ENCODE measurements around the gene PDIK1L. TPM values are rescaled to one million over a fixed set of nuclear protein-coding genes. Genes with fewer than 3 reads are reported as not detected.
"Not testable (repeated sequence)": the region's sequence is repeated elsewhere in the genome, so short reads cannot be mapped to it uniquely, and the experiment has no call there.

The PDIK1L gene
- total RNA-seq, 1 experiment from 2014 or later: 5.6 TPM

DNA sequence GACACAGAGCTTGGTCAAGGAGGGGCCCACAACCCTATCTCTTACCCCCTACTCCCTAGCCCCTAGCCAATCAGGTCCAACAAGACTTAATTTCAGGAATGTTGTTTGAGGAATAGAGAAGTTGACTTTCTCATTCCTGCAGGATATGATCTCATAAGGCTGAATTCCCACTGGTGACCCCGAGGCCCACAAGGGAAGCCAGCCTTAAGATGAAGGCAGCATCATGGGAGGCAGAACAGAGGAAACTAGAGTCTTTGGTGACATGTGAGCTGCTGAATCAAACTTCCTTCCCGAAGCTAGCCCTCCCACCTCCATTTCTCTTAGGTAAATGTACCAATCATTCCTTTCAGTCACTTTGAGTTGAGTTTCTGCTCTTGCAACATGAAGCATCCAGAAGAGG, 9.1 kb upstream of the PDIK1L start:
- no peak overlapping the region for H2BK12ac ChIP-seq (ENCODE audit: insufficient read length, low read depth, low read length)
- no peak overlapping the region for H3K4ac ChIP-seq (ENCODE audit: low read depth, low read length)
- H3K4me2 ChIP-seq (ENCODE audit: insufficient read depth, insufficient read length, low read length): no peak overlapping the region
- Mint-ChIP-seq H3K9me3 (no peaks in the 10 kb centered on the region), H3K36me3 (ENCODE audit: insufficient read depth in 1 of 3, low read depth in 3 of 3) (no peaks in the 10 kb centered on the region), H3K4me3 (no peak overlapping the region), H3K27me3 (ENCODE audit: low read depth) (peaks cover 17% of the 10 kb centered on the region), H3K4me1 (peaks cover 3 to 6% of the 10 kb centered on the region in 2 experiments; a peak in 3 of 4 replicates), H3K27ac (no peak overlapping the region)
- no peak overlapping the region for H2BK5ac ChIP-seq (ENCODE audit: insufficient read length, low read length)
- H2AK5ac ChIP-seq (ENCODE audit: insufficient read length, low read length): no peak overlapping the region
- no peaks in the 10 kb centered on the region for H3K79me1 ChIP-seq (ENCODE audit: insufficient read depth, low read depth, low read length, poor library complexity, severe bottlenecking)
- no peak overlapping the region for H2BK120ac ChIP-seq (ENCODE audit: low read depth, low read length, poor library complexity, severe bottlenecking)
- no peak overlapping the region for H3K27ac ChIP-seq (ENCODE audit: insufficient read length, low read depth, low read length)
- no peak overlapping the region for H2AFZ ChIP-seq (ENCODE audit: low read length)
- no peak overlapping the region for H4K8ac ChIP-seq (replicated peaks; ENCODE audit: insufficient read length, low read depth, low read length)
- DNase-seq: no peak
- H4K20me1 ChIP-seq (ENCODE audit: control insufficient read depth, insufficient read depth, insufficient read length): no peaks in the 10 kb centered on the region
- no peak overlapping the region for H4K91ac ChIP-seq (ENCODE audit: insufficient read length, low read depth, low read length)
- no peak overlapping the region for H2BK20ac ChIP-seq (ENCODE audit: low read depth, low read length, poor library complexity, severe bottlenecking)
- no CpG with 5 or more reads among the region's 2 CpGs for WGBS (ENCODE audit: extremely low coverage, insufficient read length, low lambda C conversion rate)
- H3T11ph ChIP-seq (ENCODE audit: low read length): no peak overlapping the region
- H3K23ac ChIP-seq (ENCODE audit: insufficient read length, low read depth, low read length): no peak overlapping the region
- H3K79me2 ChIP-seq (ENCODE audit: insufficient read depth, low read length): no peaks in the 10 kb centered on the region
- no peak overlapping the region for H2BK15ac ChIP-seq (ENCODE audit: low read depth, low read length)
- no peaks in the 10 kb centered on the region for H3K4me1 ChIP-seq (ENCODE audit: insufficient read depth, low read length)
- no peaks in the 10 kb centered on the region for H3K27me3 ChIP-seq (ENCODE audit: insufficient read depth, low read length)
- H3K9me3 ChIP-seq (ENCODE audit: control insufficient read depth, low read depth, low read length): no peaks in the 10 kb centered on the region
- no peak overlapping the region for H3K9ac ChIP-seq (ENCODE audit: extremely low read depth, insufficient read length, low read length)
- no peak overlapping the region for H3K18ac ChIP-seq (ENCODE audit: insufficient read length, low read depth, low read length)
- no peak overlapping the region for H4K5ac ChIP-seq (ENCODE audit: insufficient read length, low read depth, low read length)
- TF ChIP-seq, protein P1, sequence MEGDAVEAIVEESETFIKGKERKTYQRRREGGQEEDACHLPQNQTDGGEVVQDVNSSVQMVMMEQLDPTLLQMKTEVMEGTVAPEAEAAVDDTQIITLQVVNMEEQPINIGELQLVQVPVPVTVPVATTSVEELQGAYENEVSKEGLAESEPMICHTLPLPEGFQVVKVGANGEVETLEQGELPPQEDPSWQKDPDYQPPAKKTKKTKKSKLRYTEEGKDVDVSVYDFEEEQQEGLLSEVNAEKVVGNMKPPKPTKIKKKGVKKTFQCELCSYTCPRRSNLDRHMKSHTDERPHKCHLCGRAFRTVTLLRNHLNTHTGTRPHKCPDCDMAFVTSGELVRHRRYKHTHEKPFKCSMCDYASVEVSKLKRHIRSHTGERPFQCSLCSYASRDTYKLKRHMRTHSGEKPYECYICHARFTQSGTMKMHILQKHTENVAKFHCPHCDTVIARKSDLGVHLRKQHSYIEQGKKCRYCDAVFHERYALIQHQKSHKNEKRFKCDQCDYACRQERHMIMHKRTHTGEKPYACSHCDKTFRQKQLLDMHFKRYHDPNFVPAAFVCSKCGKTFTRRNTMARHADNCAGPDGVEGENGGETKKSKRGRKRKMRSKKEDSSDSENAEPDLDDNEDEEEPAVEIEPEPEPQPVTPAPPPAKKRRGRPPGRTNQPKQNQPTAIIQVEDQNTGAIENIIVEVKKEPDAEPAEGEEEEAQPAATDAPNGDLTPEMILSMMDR (conservative IDR thresholded peaks at IDR 0.05): no peak
- no peaks in the 10 kb centered on the region for H3K23me2 ChIP-seq (ENCODE audit: insufficient read length, low read depth, low read length, poor library complexity, severe bottlenecking)
- no peak overlapping the region for H3K56ac ChIP-seq (ENCODE audit: insufficient read length, low read depth, low read length)
- H3K14ac ChIP-seq (ENCODE audit: insufficient read depth, low read length): no peak overlapping the region

DNA sequence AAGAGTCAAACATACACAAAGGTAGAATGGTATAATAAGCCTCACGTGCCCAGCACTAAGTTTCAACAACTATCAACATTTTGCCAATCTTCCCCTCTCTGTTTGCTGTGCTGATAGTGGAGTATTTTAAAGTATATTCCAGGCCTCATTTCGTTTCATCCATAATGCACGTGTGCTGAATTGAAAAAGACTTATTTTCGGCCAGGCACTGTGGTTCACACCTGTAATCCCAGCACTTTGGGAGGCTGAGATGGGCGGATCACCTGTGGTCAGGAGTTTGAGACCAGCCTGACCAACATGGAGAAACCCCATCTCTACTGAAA, 6.4 kb upstream of the PDIK1L start:
- not testable (repeated sequence) for H3K79me1 ChIP-seq (ENCODE audit: insufficient read depth, low read depth, low read length, poor library complexity, severe bottlenecking); H2AFZ ChIP-seq (ENCODE audit: low read length); H3K4me2 ChIP-seq (ENCODE audit: insufficient read depth, insufficient read length, low read length)

More for the DNA sequence above, 6.4 kb upstream of the PDIK1L start:
- H2AK5ac ChIP-seq (ENCODE audit: insufficient read length, low read length); H3K36me3 Mint-ChIP-seq (ENCODE audit: insufficient read depth in 1 of 3, low read depth in 3 of 3); H3K23ac ChIP-seq (ENCODE audit: insufficient read length, low read depth, low read length); H3K18ac ChIP-seq (ENCODE audit: insufficient read length, low read depth, low read length); H3K27me3 ChIP-seq (ENCODE audit: insufficient read depth, low read length); H3K9ac ChIP-seq (ENCODE audit: extremely low read depth, insufficient read length, low read length); H3K14ac ChIP-seq (ENCODE audit: insufficient read depth, low read length); H3K79me2 ChIP-seq (ENCODE audit: insufficient read depth, low read length); H4K91ac ChIP-seq (ENCODE audit: insufficient read length, low read depth, low read length); H2BK5ac ChIP-seq (ENCODE audit: insufficient read length, low read length); H3K9me3 Mint-ChIP-seq; H3K23me2 ChIP-seq (ENCODE audit: insufficient read length, low read depth, low read length, poor library complexity, severe bottlenecking); H3K27ac Mint-ChIP-seq; H3T11ph ChIP-seq (ENCODE audit: low read length); H3K9me3 ChIP-seq (ENCODE audit: control insufficient read depth, low read depth, low read length); H3K27ac ChIP-seq (ENCODE audit: insufficient read length, low read depth, low read length); H3K4me3 Mint-ChIP-seq; H4K8ac ChIP-seq (replicated peaks; ENCODE audit: insufficient read length, low read depth, low read length); H2BK20ac ChIP-seq (ENCODE audit: low read depth, low read length, poor library complexity, severe bottlenecking); H2BK12ac ChIP-seq (ENCODE audit: insufficient read length, low read depth, low read length); H3K56ac ChIP-seq (ENCODE audit: insufficient read length, low read depth, low read length); H2BK120ac ChIP-seq (ENCODE audit: low read depth, low read length, poor library complexity, severe bottlenecking); H3K4me1 ChIP-seq (ENCODE audit: insufficient read depth, low read length); H2BK15ac ChIP-seq (ENCODE audit: low read depth, low read length); H4K5ac ChIP-seq (ENCODE audit: insufficient read length, low read depth, low read length); DNase-seq; H3K4ac ChIP-seq (ENCODE audit: low read depth, low read length); H4K20me1 ChIP-seq (ENCODE audit: control insufficient read depth, insufficient read depth, insufficient read length): not testable (repeated sequence)
- peaks cover 7 to 13% of the 10 kb centered on the region in 2 experiments for H3K4me1 Mint-ChIP-seq
- H3K27me3 Mint-ChIP-seq (ENCODE audit: low read depth): peaks cover 22% of the 10 kb centered on the region
- no CpG with 5 or more reads among the region's 5 CpGs for WGBS (ENCODE audit: extremely low coverage, insufficient read length, low lambda C conversion rate)
